Mesothelial cell of epicardium (in vitro differentiated cells): ENCODE results near the gene NLRP4. TPM values are rescaled to one million over a fixed set of nuclear protein-coding genes. Genes with fewer than 3 reads are reported as not detected.

Source experiments
- DNase-seq, 2 experiments: peaks; one replicate each; pipeline ENCODE4 v3.0.0; 2021; ENCODE audit warnings: low spot score in 2 of 2; ENCODE audit not compliant: unreplicated experiment in 2 of 2
- H3K27ac Mint-ChIP-seq: 2 replicates; pipeline ENCODE4 v1.8.0; 2021; ENCODE audit warnings: mixed read lengths
- H3K27me3 Mint-ChIP-seq: 2 replicates; pipeline ENCODE4 v1.8.0; 2021; ENCODE audit warnings: low read depth, mixed read lengths
- H3K36me3 Mint-ChIP-seq: 2 replicates; pipeline ENCODE4 v1.8.0; 2021; ENCODE audit warnings: mixed read lengths
- H3K4me1 Mint-ChIP-seq: 2 replicates; pipeline ENCODE4 v1.8.0; 2021; ENCODE audit warnings: mixed read lengths
- H3K4me3 Mint-ChIP-seq: 2 replicates; pipeline ENCODE4 v1.8.0; 2021; ENCODE audit warnings: mild to moderate bottlenecking, moderate library complexity, mixed read lengths
- H3K9me3 Mint-ChIP-seq: 2 replicates; pipeline ENCODE4 v1.8.0; 2021; ENCODE audit warnings: mixed read lengths
- CTCF ChIP-seq: fragments of 200-600 bp; sonication (generic); IDR thresholded peaks from one replicate; pipeline ENCODE4 v1.5.0; 2021; ENCODE audit warnings: antibody characterized with exemption; ENCODE audit not compliant: unreplicated experiment
- total RNA-seq: library from RNA; stranded (reverse); gene quantifications from 3 replicates; pipeline ENCODE4 v1.2.1, GENCODE V29; 2021

NLRP4 gene
- total RNA-seq, 1 donor from 2014 or later = not detected

GRCh38 chr19:55811340-55811739, 25.0 kb upstream of the NLRP4 start:
- Mint-ChIP-seq H3K36me3 (no peaks in the 10 kb centered on the region), H3K9me3 (peaks cover 76% of the 10 kb centered on the region), H3K27me3 (no peaks in the 10 kb centered on the region), H3K27ac (no peak overlapping the region), H3K4me3 (no peak overlapping the region), H3K4me1 (no peaks in the 10 kb centered on the region)
- no peak for TF ChIP-seq CTCF
- DNase-seq = no peak

- Mint-ChIP-seq H3K4me3 (no peak overlapping the region), H3K36me3 (no peaks in the 10 kb centered on the region), H3K9me3 (peaks cover 76% of the 10 kb centered on the region), H3K27me3 (no peaks in the 10 kb centered on the region), H3K27ac (no peak overlapping the region), H3K4me1 (no peaks in the 10 kb centered on the region)
- DNase-seq = no peak
- no peak for TF ChIP-seq CTCF
Observed at GRCh38 chr19:55812449-55812848, 23.9 kb upstream of the NLRP4 start.

- no peak for TF ChIP-seq CTCF
- Mint-ChIP-seq H3K9me3 (peaks cover 76% of the 10 kb centered on the region), H3K27me3 (no peaks in the 10 kb centered on the region), H3K4me1 (no peaks in the 10 kb centered on the region), H3K36me3 (no peaks in the 10 kb centered on the region), H3K4me3 (no peak overlapping the region), H3K27ac (no peak overlapping the region)
- DNase-seq = no peak
Observed at GRCh38 chr19:55813906-55814305, 22.4 kb upstream of the NLRP4 start.

GRCh38 chr19:55820037-55820436, 16.3 kb upstream of the NLRP4 start:
- H3K27ac Mint-ChIP-seq = no peak overlapping the region
- no peaks in the 10 kb centered on the region for H3K4me1 Mint-ChIP-seq
- TF ChIP-seq CTCF = no peak
- H3K4me3 Mint-ChIP-seq = no peak overlapping the region
- no peak for DNase-seq
- H3K27me3 Mint-ChIP-seq = no peaks in the 10 kb centered on the region
- peaks cover 4% of the 10 kb centered on the region for H3K36me3 Mint-ChIP-seq
- peaks cover 53% of the 10 kb centered on the region for H3K9me3 Mint-ChIP-seq

GRCh38 chr19:55830656-55831055, 5.7 kb upstream of the NLRP4 start:
- H3K27me3 Mint-ChIP-seq = no peaks in the 10 kb centered on the region
- H3K9me3 Mint-ChIP-seq = peaks cover 43% of the 10 kb centered on the region
- TF ChIP-seq CTCF = no peak

GRCh38 chr19:55831846-55832245, 4.5 kb upstream of the NLRP4 start, which contains the start of gene NLRP11:
Gene NLRP11 (minus strand): TSS chr19:55831999. CDS start chr19:55818174, 13,825 bp downstream.
- H3K4me3 Mint-ChIP-seq = no peak within 1 kb of the TSS
- no peaks in the 10 kb centered on the region for H3K4me1 Mint-ChIP-seq
- no peak within 1 kb of the TSS for H3K27ac Mint-ChIP-seq
- no peak for DNase-seq
- TF ChIP-seq CTCF = no peak
- H3K36me3 Mint-ChIP-seq = no peaks in the 10 kb centered on the region
- peaks cover 48% of the 10 kb centered on the region for H3K9me3 Mint-ChIP-seq
- no peaks in the 10 kb centered on the region for H3K27me3 Mint-ChIP-seq

More at GRCh38 chr19:55830656-55831055, 5.7 kb upstream of the NLRP4 start:
- Mint-ChIP-seq H3K4me3 (no peak overlapping the region), H3K4me1 (no peaks in the 10 kb centered on the region), H3K36me3 (no peaks in the 10 kb centered on the region), H3K27ac (no peak overlapping the region)
- DNase-seq = no peak
